Ascending aorta (tissue), 2 donors: ENCODE results near the gene CADM1. TPM values are rescaled to one million over a fixed set of nuclear protein-coding genes. Genes with fewer than 3 reads are reported as not detected.

Source experiments
- DNase-seq, 2 donors: peaks; one replicate each; pipeline ENCODE4 v3.0.0-alpha.2; 2019; ENCODE audit warnings: low spot score in 2 of 2
- H3K27ac ChIP-seq, 2 donors: fragments of 200-600 bp; sonication (generic); one replicate each; pipeline ENCODE4 v1.5.1; 2016 to 2017; ENCODE audit warnings: mild to moderate bottlenecking in 1 of 2
- H3K27me3 ChIP-seq: fragments of 200-600 bp; sonication (generic); one replicate; pipeline ENCODE4 v1.5.1; 2017
- H3K36me3 ChIP-seq, 2 donors: fragments of 200-600 bp; sonication (generic); one replicate each; pipeline ENCODE4 v1.5.1; 2016
- H3K4me1 ChIP-seq, 2 donors: fragments of 200-600 bp; sonication (generic); one replicate each; pipeline ENCODE4 v1.5.1; 2016 to 2017; ENCODE audit warnings: mild to moderate bottlenecking in 1 of 2
- H3K4me3 ChIP-seq, 2 donors: fragments of 200-600 bp; sonication (generic); one replicate each; pipeline ENCODE4 v1.5.1; 2016 to 2017; ENCODE audit warnings: mild to moderate bottlenecking in 1 of 2
- H3K9me3 ChIP-seq, 2 donors: fragments of 200-600 bp; sonication (generic); one replicate each; pipeline ENCODE4 v1.5.1; 2016
- CTCF ChIP-seq, 3 experiments: fragments of 200-600 bp in 2 of 3; fragments of 450-650 bp in 1 of 3; sonication (generic) in 2 of 3; IDR thresholded peaks; one replicate each; pipeline ENCODE4 v1.5.1; 2016 to 2019; ENCODE audit warnings: antibody characterized with exemption in 3 of 3, mild to moderate bottlenecking in 1 of 3, moderate library complexity in 1 of 3
- intact Hi-C: fragments of 100-400 bp; cut with DNase I; formaldehyde crosslinking; loops from one replicate; pipeline ENCODE4 v1.15.1; 2023
- total RNA-seq: library from RNA; depleted of rRNA; stranded (reverse); fragments of >200 nt; gene quantifications from one replicate; pipeline ENCODE4 v1.1.0, GENCODE V29; 2016

CADM1 gene
- total RNA-seq, 1 donor from 2014 or later: 2.4 TPM

GRCh38 chr11:115182282-115182955, 321.8 kb downstream of the CADM1 start:
- TF ChIP-seq CTCF (IDR thresholded peaks at IDR 0.05): no peak
- Histone ChIP-seq H3K9me3 (no peaks in the 10 kb centered on the region), H3K36me3 (no peaks in the 10 kb centered on the region), H3K4me3 (no peak overlapping the region), H3K27ac (no peak overlapping the region), H3K4me1 (no peaks in the 10 kb centered on the region), H3K27me3 (no peaks in the 10 kb centered on the region)
- no peak for DNase-seq
- intact Hi-C loops: no loop called here

DNA sequence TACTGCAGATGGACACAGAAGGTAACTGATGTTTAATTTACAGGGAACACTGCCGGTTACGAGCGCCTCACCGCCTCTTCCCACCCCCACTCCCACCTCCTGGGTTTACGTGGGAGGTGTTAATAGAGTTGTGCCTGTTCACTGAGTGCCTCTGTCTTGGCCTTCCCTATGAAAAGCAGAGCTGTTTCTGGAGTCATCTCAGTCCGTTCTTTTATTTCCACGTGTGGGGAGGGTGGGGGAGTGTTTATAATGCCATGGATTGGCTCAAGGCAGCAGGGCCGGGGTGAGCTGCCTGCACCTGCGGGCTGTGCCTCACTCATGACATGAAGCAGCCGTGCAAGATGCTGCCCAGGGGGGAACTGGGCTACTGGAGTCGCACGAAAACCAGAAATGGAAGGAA, 322.7 kb downstream of the CADM1 start:
- H3K4me3 ChIP-seq: no peak overlapping the region
- no peaks in the 10 kb centered on the region for H3K9me3 ChIP-seq
- no peak for TF ChIP-seq CTCF (IDR thresholded peaks at IDR 0.05)
- H3K36me3 ChIP-seq: no peaks in the 10 kb centered on the region
- H3K27me3 ChIP-seq: no peaks in the 10 kb centered on the region
- H3K4me1 ChIP-seq: no peaks in the 10 kb centered on the region
- intact Hi-C loops: no loop called here
- no peak overlapping the region for H3K27ac ChIP-seq
- DNase-seq: no peak

- Histone ChIP-seq H3K4me3 (no peak overlapping the region), H3K9me3 (no peaks in the 10 kb centered on the region), H3K27ac (no peak overlapping the region), H3K4me1 (no peaks in the 10 kb centered on the region), H3K27me3 (no peaks in the 10 kb centered on the region), H3K36me3 (no peaks in the 10 kb centered on the region)
- TF ChIP-seq CTCF (IDR thresholded peaks at IDR 0.05): no peak
- intact Hi-C loops: no loop called here
- no peak for DNase-seq
Observed at GRCh38 chr11:115180272-115180671, 323.9 kb downstream of the CADM1 start.

- H3K36me3 ChIP-seq: no peaks in the 10 kb centered on the region
- no peak for DNase-seq
- H3K27me3 ChIP-seq: no peaks in the 10 kb centered on the region
- H3K9me3 ChIP-seq: no peaks in the 10 kb centered on the region
- H3K4me3 ChIP-seq: no peak overlapping the region
- no peaks in the 10 kb centered on the region for H3K4me1 ChIP-seq
- H3K27ac ChIP-seq: no peak overlapping the region
- no peak for TF ChIP-seq CTCF (IDR thresholded peaks at IDR 0.05)
- intact Hi-C loops: no loop called here
Observed at GRCh38 chr11:115179636-115180035, 324.6 kb downstream of the CADM1 start.

DNA sequence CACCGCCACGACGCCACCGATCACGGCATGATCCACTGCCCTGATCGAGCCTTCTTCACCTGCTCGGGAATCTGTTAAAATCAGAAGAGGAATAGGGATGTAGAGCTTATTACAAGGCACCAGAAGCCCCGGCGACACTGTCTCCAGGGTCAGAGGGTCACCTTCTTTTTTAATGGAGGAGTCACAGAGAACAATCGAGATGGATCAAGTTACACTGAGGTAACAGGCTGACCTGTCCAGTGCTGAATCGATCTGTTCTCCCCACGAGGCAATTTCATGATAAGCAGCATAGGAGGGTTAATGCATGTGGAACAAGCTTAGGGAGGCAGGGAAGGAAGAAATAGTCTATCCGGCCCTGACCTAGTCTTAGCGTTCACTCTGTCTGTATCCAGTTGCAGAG, 325.5 kb downstream of the CADM1 start:
- TF ChIP-seq CTCF (IDR thresholded peaks at IDR 0.05): no peak
- intact Hi-C loops: no loop called here

DNA sequence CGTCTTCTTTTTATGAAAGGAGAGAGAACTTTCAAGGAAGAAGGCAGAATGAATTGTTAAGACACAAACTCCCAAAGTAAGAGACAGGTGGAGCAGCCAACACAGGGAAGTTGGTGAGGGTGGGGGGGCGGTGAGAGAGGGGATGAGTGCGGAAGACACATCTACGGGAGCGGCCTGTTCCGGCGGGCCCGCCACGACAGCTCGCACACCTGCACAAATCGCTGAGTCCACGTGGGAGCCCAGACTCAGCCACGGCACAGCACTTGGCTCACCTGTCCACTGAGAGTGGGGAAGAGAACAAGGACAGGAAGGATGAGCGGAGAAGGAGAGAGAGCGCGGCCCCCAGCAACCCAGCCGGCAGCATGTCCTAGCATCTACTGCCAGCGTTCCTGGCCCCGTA, 331.1 kb downstream of the CADM1 start:
- intact Hi-C loops: no loop called here
- Histone ChIP-seq H3K27ac (no peak overlapping the region), H3K9me3 (no peaks in the 10 kb centered on the region), H3K4me3 (no peak overlapping the region), H3K27me3 (no peaks in the 10 kb centered on the region), H3K4me1 (no peaks in the 10 kb centered on the region), H3K36me3 (no peaks in the 10 kb centered on the region)
- TF ChIP-seq CTCF (IDR thresholded peaks at IDR 0.05): no peak
- DNase-seq: no peak

More for the DNA sequence above, 325.5 kb downstream of the CADM1 start:
- no peak for DNase-seq
- Histone ChIP-seq H3K27me3 (no peaks in the 10 kb centered on the region), H3K4me1 (no peaks in the 10 kb centered on the region), H3K4me3 (no peak overlapping the region), H3K27ac (no peak overlapping the region), H3K36me3 (no peaks in the 10 kb centered on the region), H3K9me3 (no peaks in the 10 kb centered on the region)
